ENCODE data around the gene STRIP2. TPM values are rescaled to one million over a fixed set of nuclear protein-coding genes. Genes with fewer than 3 reads are reported as not detected.
"Not testable (repeated sequence)": the region's sequence is repeated elsewhere in the genome, so short reads cannot be mapped to it uniquely, and the experiment has no call there.

The STRIP2 gene
- total RNA-seq, 1 donor from 2014 or later, result 6.5 TPM

DNA sequence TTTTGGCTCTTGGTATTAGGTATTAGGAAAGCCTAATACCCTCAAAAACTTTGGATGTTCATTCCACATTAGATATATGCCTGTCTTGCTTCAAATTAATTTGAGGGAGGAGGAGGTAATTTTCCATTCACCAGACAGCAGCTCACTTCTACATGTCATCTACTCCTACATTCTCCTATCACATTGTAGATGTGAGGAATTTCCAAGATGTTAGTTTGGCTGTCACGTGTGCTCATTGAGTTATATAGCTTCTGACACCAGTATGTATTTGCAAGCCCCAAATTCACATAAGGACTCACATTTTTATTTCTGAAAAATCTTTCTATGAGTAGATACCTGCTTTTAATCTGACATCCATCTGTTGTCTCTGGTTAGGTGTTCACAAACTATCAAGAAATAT is 45.6 kb downstream of the STRIP2 start:
- H3K27me3 Mint-ChIP-seq, result no peaks in the 10 kb centered on the region
- no peaks in the 10 kb centered on the region for H3K4me1 Mint-ChIP-seq (ENCODE audit: low read depth)
- peaks cover 3% of the 10 kb centered on the region for H3K9me3 Mint-ChIP-seq (ENCODE audit: low read depth)
- DNase-seq (ENCODE audit: low spot score, unreplicated experiment), result no peak
- H3K4me3 Mint-ChIP-seq (ENCODE audit: low read depth), result no peak overlapping the region
- no peak overlapping the region for H3K27ac Mint-ChIP-seq
- no peak for TF ChIP-seq CTCF (IDR thresholded peaks at IDR 0.05; ENCODE audit: unreplicated experiment)
- H3K36me3 Mint-ChIP-seq (ENCODE audit: insufficient read depth), result peaks cover 14% of the 10 kb centered on the region

GRCh38 chr7:129480674-129481363 is 46.6 kb downstream of the STRIP2 start:
- DNase-seq (ENCODE audit: low spot score, unreplicated experiment), result no peak
- no peaks in the 10 kb centered on the region for H3K4me1 Mint-ChIP-seq (ENCODE audit: low read depth)
- no peaks in the 10 kb centered on the region for H3K27me3 Mint-ChIP-seq
- no peak overlapping the region for H3K27ac Mint-ChIP-seq
- TF ChIP-seq CTCF (IDR thresholded peaks at IDR 0.05; ENCODE audit: unreplicated experiment), result no peak
- H3K36me3 Mint-ChIP-seq (ENCODE audit: insufficient read depth), result peaks cover 10% of the 10 kb centered on the region
- H3K9me3 Mint-ChIP-seq (ENCODE audit: low read depth), result no peaks in the 10 kb centered on the region
- no peak overlapping the region for H3K4me3 Mint-ChIP-seq (ENCODE audit: low read depth)

DNA sequence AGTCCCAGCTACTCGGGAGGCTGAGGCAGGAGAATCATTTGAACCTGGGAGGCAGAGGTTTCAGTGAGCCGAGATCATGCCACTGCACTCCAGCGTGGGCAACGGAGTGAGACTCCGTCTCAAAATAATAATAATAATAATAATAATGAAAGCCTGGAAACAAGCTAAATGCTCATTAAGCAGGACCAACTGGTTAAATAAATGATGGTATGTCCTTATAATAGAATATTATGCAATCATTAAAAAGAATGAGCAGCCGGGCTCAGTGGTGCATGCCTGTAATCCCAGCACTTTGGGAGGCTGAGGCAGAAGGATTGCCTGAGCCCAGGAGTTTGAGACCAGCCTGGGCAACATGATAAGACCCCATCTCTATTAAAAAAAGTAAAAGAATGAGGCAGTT is 47.1 kb downstream of the STRIP2 start:
- not testable (repeated sequence) for H3K4me3 Mint-ChIP-seq (ENCODE audit: low read depth); H3K36me3 Mint-ChIP-seq (ENCODE audit: insufficient read depth); H3K4me1 Mint-ChIP-seq (ENCODE audit: low read depth); H3K27me3 Mint-ChIP-seq; H3K9me3 Mint-ChIP-seq (ENCODE audit: low read depth); H3K27ac Mint-ChIP-seq; DNase-seq (ENCODE audit: low spot score, unreplicated experiment)

DNA sequence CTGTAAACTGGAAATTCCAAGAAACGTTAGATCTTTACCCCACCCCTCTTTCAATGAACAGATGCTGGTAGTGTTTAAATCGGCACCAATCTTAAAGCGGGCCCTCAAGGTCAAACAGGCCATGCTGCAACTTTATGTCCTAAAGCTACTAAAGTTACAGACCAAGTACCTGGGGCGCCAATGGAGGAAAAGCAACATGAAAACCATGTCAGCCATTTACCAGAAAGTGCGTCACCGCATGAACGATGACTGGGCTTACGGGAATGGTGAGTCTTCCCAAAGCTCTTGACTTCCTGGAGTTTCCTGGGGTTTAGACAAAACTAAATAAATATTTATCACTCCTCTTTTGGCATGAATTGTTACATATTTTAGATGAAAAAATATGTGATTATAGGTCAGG is 48.5 kb downstream of the STRIP2 start:
- no peaks in the 10 kb centered on the region for H3K4me1 Mint-ChIP-seq (ENCODE audit: low read depth)
- DNase-seq (ENCODE audit: low spot score, unreplicated experiment), result no peak
- no peaks in the 10 kb centered on the region for H3K9me3 Mint-ChIP-seq (ENCODE audit: low read depth)
- no peak overlapping the region for H3K4me3 Mint-ChIP-seq (ENCODE audit: low read depth)
- H3K36me3 Mint-ChIP-seq (ENCODE audit: insufficient read depth), result peaks cover 5% of the 10 kb centered on the region
- no peaks in the 10 kb centered on the region for H3K27me3 Mint-ChIP-seq
- no peak overlapping the region for H3K27ac Mint-ChIP-seq
- TF ChIP-seq CTCF (IDR thresholded peaks at IDR 0.05; ENCODE audit: unreplicated experiment), result no peak

GRCh38 chr7:129489491-129489890 is 55.3 kb downstream of the STRIP2 start:
- no peak for TF ChIP-seq CTCF (IDR thresholded peaks at IDR 0.05; ENCODE audit: unreplicated experiment)
- Mint-ChIP-seq H3K9me3 (ENCODE audit: low read depth) (no peaks in the 10 kb centered on the region), H3K36me3 (ENCODE audit: insufficient read depth) (peaks cover 2% of the 10 kb centered on the region), H3K4me1 (ENCODE audit: low read depth) (no peaks in the 10 kb centered on the region), H3K4me3 (ENCODE audit: low read depth) (no peak overlapping the region), H3K27ac (no peak overlapping the region), H3K27me3 (no peaks in the 10 kb centered on the region)
- DNase-seq (ENCODE audit: low spot score, unreplicated experiment), result no peak

GRCh38 chr7:129492391-129492790 is 58.2 kb downstream of the STRIP2 start:
- TF ChIP-seq CTCF (IDR thresholded peaks at IDR 0.05; ENCODE audit: unreplicated experiment), result no peak
- H3K4me3 Mint-ChIP-seq (ENCODE audit: low read depth), result no peak overlapping the region
- H3K4me1 Mint-ChIP-seq (ENCODE audit: low read depth), result no peaks in the 10 kb centered on the region
- DNase-seq (ENCODE audit: low spot score, unreplicated experiment), result no peak
- no peaks in the 10 kb centered on the region for H3K9me3 Mint-ChIP-seq (ENCODE audit: low read depth)
- no peaks in the 10 kb centered on the region for H3K36me3 Mint-ChIP-seq (ENCODE audit: insufficient read depth)
- H3K27ac Mint-ChIP-seq, result no peak overlapping the region
- peaks cover 3% of the 10 kb centered on the region for H3K27me3 Mint-ChIP-seq
